8988T (cell line): ENCODE measurements around the gene KCNH5.

Experiments
- DNase-seq: peaks from one replicate; pipeline ENCODE4 v3.0.0; 2011

Gene KCNH5

GRCh38 chr14:62736048-62737043 is 308.9 kb downstream of the KCNH5 start:
- DNase-seq = no peak

- no peak for DNase-seq
Measured at GRCh38 chr14:62734831-62735230, 310.4 kb downstream of the KCNH5 start.

DNA sequence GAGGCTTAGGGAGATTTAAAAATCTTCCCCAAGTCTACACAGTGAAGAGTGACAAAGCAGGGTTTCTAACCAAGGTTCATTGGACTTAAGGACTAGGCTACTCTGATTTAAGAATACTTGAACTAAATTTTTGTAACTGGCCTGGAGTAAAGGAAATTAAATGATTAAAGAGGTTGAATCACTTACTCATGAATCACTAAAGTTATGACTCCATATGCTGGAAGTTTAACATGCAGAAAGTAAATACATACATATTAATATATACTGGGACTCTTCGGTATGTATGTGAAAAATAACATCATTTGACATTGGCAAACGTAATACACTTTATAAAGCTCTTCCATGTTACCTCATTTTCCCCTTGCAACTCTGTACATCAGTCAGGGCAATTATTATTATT is 322.9 kb downstream of the KCNH5 start:
- no peak for DNase-seq

DNA sequence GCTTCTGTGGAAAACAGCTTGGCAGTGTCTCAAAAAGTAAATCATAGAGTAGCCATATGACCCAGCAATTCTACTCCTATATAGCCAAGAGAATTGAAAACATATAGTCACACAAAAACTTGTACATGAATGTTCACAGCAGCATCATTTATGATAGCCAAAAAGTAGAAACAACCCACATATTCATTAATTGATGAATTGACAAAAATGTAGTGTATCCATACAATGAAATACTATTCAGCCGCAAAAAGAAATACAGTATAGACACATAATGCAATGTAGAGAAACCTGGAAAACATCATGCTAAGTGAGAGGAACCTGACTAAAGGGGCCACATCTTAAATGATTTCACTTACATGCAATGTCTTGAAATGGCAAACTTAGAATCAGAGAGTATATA is 326.6 kb downstream of the KCNH5 start:
- no peak for DNase-seq

DNA sequence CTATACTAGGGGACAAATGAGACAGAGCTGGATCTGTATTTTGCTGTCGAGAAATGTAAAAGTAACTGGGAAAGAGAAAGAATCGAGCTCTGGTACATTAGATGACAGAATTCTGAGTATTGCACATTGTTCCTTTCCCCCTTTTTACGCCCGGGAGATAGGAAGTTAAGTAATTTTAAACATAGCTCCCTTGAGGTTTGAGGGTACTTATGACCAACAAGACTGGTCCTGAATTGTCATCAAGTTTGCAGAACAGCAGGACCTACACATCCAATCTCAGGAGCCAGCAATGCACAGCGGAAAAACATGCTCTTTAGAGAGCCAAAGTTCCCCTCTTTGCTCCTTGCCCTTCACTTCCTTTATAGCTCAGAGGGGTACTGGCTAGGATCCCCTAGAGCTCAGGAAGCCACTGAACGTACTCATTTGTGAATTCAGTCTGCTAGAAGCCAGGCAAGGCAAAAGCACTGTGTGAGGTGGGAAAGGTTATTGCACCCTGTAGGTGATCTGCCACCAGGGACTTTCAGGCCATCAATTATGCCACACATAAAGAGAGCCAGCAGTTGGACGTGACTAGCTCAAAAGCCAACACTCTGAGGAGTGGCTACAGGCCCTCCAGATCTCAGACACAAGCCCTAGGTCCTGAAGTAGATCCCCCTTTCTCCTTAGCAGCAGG is 333.8 kb downstream of the KCNH5 start:
- DNase-seq = no peak

- no peak for DNase-seq
Measured at GRCh38 chr14:62710811-62711210, 334.4 kb downstream of the KCNH5 start.

DNA sequence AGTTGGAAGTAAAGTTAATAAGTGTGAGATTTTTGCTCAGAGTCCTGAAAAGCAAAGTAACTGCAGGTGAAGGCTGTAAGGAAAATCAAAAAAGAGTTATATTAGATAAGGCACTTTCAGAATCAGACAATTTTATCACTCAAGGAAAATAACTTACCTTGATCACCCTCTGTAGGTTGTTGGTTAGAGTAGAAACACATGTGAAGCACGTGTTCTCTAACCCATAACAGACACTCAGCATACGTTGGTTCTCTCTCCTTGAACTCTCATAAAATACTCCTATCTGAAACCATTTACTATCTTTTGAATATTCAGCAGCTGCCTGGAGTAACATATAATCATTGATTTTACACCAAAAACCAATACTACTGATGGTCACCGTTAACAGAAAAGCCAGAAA is 335.5 kb downstream of the KCNH5 start:
- DNase-seq = no peak

DNA sequence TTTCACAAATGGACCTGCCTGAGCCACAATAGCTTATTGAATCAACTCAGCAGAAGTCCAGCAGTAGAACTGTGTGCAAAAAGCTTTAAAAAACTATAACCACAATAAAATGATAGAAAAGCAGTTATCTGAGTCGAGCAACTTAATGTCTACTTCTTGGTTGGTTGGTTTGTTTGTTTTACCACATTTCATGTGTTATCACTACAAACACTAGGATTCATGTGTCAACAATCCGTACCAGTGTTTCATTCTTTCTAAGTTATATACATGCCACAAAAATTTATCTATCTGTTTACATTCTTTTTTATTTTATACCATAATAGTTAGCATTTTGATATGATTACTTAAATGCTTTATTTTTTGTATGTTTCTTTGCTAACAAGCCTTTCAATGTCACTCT is 339.0 kb downstream of the KCNH5 start:
- no peak for DNase-seq

DNA sequence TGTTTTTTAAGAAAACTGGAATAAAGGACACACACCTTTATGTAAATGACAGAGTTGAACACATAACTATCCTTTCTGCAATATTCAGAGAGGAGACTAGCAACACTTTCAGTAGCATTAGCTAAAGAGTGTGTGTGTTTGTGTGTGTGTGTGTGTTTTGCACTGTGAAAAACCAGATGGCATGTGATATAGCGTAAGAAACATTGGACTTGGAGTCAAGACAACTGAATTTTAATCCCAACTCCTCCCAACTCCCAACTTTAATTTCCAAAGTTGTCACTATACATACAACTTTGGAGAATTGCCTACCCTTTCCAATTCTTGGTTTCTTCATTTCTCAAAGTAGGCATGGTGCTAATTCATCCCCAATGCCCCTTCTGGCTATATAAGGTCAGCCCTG is 347.8 kb downstream of the KCNH5 start:
- no peak for DNase-seq

DNA sequence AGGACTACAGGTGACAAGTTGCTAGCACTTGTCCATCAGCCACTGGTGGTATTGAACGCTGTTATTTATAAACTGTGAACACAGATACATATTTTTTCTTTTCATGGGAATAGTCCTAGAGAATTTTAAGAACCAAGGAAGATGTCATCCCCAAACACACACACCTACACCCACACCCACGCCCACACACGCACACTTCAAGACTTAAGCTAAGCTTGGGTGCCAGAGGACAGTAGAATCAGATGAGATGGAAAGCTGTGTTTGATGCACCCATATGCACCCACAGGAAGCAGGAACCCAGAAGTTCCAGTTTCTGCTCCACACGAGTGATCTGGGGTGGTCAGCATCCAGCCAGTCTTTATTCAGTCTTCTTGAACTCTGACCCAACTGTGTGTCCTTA is 348.3 kb downstream of the KCNH5 start:
- DNase-seq = no peak

GRCh38 chr14:62696331-62696924 is 348.8 kb downstream of the KCNH5 start:
- DNase-seq = no peak

DNA sequence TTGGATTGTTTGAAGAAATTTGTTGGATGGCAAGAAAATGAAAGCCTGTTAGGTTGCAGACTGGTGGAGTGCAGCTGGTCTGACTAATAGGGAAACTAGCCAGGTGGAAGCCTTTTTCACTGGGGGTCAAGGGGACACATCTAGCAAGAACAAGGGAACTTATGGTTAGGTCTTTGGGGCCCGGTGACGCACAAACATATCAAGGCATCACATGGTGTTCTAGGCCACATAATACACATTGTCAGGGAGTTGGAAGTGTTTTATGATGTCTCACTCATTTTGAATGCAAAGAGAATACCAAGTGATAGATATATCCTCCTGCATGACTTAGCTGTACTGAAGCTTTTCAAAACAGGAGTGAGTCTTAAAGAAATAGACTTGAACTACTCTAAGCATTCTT is 351.2 kb downstream of the KCNH5 start:
- DNase-seq = no peak

DNA sequence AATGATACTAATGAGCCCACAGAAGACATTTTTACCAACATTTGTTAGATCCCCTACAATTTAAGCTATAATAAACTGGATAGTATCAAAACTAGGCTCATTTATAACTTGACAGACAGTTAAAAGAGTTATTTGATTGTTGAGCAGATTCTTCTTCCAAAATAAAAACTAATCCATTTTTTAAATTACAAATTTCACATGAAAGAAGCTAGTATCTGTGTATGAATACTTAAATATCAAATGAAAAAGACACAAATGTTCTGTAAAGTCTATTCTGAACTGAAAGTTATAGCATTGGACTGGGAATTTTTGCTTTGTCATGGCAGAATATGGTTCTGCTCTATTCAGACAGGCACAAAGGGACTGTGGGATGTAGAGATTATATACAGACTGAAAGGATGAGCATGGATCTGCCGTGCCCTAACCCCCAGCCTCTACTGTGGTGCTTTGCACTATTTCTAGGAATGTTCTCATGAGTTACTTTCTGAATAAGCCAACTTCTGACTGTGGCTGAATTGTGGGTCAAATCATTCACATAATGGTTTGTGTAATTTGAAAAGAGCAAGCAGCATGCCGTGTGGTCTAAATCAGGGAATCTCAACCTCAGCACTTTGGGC is 352.7 kb downstream of the KCNH5 start:
- no peak for DNase-seq

DNA sequence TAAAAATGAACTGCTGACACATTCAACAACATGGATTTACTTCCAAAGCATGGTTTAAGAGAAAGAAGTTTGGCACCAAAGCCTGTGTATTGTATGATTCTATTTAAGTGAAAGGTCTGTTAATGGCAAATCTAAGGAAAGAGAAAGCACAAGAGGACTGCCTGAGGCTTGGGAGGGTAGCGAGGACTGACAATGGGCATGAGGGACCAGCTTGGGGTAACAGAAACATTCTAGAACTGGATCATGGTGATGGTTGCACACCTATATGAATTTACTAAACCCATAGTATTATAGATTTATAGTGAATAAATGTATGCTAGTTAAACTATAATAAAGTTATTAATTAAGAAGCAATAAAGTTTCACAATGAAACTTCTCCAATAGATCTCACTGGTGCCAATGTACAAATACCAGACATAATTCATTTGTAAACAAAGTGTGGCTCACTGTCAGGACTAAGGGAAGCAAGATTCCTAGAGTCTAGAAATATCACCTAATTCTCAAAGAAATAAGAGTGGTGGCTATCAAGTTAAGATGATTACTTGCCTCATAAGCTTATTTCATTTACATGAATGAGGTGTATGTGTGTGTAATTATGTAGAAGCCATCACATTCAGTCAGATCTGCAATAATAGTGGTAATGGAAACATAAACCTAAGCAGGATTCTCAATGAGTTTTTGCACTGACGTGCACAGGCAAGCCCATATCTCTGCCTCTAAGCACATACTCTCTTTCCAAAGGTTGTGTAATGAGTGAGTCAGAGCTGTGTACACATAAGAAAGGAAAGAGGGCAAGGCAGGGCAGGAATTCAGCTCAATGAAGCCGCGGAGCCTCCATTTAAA is 353.4 kb downstream of the KCNH5 start:
- peak; percentile 21 for DNase-seq

DNA sequence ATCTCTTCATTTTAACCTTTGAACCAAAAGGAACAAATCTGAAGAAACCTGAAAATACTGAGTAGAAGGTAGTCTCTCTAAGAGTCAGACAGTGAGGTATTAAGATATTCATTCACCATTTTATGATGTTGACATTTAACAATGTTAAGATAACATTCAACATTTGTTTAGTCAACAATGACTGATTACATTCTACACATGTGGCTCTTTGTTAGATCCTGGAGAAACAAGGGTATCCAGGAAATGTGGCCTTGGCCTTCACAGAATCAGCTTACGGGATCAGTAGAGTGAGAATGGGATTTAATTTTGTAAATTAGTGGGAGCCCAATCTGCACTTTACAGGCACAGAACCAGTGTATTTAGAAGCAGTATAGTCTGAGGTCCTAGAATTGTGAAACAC is 355.5 kb downstream of the KCNH5 start:
- no peak for DNase-seq

DNA sequence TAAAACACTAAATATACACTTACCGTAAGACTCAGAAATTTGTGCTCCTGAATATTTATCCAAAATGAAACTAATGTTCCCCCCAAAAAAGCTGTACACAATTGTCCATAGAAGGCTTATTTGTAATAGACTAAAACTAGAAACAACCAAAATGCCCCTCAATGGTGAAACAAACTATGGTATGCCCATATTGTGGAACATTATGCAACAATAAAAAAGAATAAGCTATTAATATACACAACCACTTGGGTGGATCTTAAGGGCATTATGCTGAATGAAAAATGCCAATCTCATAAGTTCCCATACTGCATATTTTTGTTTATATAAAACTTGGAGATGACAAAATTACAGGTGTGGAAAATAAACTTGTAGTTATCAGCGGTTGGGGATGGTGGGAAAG is 357.4 kb downstream of the KCNH5 start:
- DNase-seq = no peak

DNA sequence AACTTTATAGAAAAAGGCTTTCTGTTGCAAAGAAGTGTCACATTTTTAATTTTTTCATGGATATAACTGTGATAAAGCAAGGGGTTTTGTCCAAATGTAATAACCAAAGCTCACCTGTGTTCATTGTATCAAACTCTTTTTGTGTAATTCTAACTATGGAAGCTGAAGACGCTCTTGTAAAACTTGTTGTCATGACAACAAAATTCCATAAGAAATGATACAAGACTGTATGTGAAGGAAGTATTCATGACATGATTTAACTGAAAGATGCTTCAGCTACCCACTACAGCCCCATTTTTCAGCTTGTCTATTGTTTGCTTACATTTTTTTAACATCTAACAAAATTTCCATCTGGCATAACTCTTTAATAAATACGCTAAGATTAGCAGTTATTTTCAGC is 360.9 kb downstream of the KCNH5 start:
- DNase-seq = no peak

GRCh38 chr14:62682208-62682607 is 363.1 kb downstream of the KCNH5 start:
- DNase-seq = no peak

DNA sequence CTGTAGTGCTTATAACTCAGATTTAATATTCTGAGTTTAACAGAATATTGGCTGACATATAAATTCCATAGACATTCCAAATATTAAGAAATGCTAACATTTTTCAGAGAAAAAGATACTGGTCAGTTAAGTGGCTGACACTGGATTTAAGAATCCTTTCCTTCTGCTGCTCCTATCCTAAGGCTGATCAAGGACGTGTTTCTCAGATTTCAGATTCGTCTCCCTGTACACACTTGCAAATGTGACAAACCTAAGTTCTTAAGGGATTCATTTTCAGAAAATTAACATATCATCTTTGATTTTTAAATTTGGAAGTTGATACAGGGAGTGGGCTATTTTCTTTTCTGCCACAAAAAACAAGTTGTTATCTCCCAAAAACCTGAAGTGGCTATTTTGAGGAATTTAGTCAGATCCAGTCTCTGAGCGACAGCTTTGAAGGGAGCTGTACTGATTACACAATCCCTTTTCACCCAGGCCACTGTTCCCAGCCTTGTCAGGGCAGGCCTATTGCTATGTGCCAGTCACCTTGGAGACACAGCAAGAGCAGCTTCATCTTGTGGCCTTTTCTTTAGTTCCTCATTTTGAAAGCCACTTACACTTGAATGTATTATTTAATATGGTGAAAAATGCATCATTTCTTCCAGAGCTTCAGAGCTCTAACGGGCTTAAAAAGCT is 370.6 kb downstream of the KCNH5 start:
- DNase-seq = no peak

GRCh38 chr14:62673014-62673755 is 372.1 kb downstream of the KCNH5 start:
- DNase-seq = no peak

DNA sequence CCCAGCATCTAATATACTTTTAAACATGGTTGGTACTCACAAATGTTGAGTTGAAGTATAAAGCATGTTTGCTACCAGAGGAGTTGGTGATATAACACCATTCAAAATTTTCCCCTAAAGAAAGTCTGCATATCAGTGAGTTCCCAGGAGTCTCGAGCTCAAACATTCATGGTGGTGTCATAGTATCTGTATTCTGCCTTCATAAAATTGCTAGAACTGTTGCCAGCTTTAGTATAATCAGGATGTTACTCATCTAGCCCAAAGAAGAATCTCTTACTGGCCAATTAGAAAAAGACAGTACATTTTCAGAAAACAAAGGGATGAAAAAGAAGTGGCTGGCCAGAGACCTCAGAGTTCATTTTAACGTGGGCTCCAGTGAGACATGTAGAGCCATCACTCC is 374.7 kb downstream of the KCNH5 start:
- no peak for DNase-seq
